Measurements from ENCODE around the gene CCDC149. TPM values are rescaled to one million over a fixed set of nuclear protein-coding genes. Genes with fewer than 3 reads are reported as not detected.

Gene CCDC149
- total and polyA plus RNA-seq, 2 of the 4 experiments (the other 2 are of a cell fraction), result 6.7 to 7.0 TPM

DNA sequence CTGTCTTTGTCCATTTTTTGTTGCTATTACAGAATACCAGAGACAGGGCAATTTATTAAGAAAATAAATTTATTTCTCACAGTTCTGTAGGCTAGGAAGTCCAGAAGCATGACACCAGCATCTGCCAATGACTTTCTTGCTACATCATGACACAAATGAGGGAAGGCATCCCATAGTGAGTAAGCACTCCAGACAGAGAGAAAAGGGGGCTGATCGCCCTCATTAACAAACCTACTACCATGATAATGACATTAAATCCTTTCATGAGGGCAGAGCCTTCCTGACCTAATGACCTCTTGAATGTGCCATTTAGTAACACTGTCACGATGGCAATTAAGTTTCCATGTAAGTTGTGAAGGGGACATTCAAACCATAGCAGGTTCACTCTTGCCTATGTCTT, 20.1 kb downstream of the CCDC149 start:
- TF ChIP-seq MAFK (IDR thresholded peaks at IDR 0.05; ENCODE audit: low read depth, low read length), result no peak
- no peak for TF ChIP-seq NFE2L2 (IDR thresholded peaks at IDR 0.05; ENCODE audit: low read depth, low read length)
- no peak for TF ChIP-seq RFX5 (IDR thresholded peaks at IDR 0.05; ENCODE audit: low read depth, low read length)
- no peak for TF ChIP-seq MAZ (IDR thresholded peaks at IDR 0.05; ENCODE audit: borderline replicate concordance, low read depth, low read length)
- no peak for TF ChIP-seq SMC3 (IDR thresholded peaks at IDR 0.05; ENCODE audit: low read depth, low read length)
- no peak for TF ChIP-seq CHD1 (IDR thresholded peaks at IDR 0.05; ENCODE audit: low read depth, low read length)
- TF ChIP-seq, protein P1, sequence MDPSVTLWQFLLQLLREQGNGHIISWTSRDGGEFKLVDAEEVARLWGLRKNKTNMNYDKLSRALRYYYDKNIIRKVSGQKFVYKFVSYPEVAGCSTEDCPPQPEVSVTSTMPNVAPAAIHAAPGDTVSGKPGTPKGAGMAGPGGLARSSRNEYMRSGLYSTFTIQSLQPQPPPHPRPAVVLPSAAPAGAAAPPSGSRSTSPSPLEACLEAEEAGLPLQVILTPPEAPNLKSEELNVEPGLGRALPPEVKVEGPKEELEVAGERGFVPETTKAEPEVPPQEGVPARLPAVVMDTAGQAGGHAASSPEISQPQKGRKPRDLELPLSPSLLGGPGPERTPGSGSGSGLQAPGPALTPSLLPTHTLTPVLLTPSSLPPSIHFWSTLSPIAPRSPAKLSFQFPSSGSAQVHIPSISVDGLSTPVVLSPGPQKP (IDR thresholded peaks at IDR 0.05; ENCODE audit: borderline replicate concordance, low read depth, low read length), result no peak
- no peak for TF ChIP-seq RCOR1 (IDR thresholded peaks at IDR 0.05; ENCODE audit: insufficient replicate concordance, low read length)
- no peak for TF ChIP-seq MXI1 (IDR thresholded peaks at IDR 0.05; ENCODE audit: borderline replicate concordance, low read depth, low read length)
- no peak for TF ChIP-seq FOS (IDR thresholded peaks at IDR 0.05; ENCODE audit: low read depth, low read length)
- TF ChIP-seq CEBPB (IDR thresholded peaks at IDR 0.05; ENCODE audit: low read depth, low read length), result no peak
- no peak for TF ChIP-seq POLR2A (IDR thresholded peaks at IDR 0.05; ENCODE audit: low read depth, low read length)
- TF ChIP-seq, protein P2, sequence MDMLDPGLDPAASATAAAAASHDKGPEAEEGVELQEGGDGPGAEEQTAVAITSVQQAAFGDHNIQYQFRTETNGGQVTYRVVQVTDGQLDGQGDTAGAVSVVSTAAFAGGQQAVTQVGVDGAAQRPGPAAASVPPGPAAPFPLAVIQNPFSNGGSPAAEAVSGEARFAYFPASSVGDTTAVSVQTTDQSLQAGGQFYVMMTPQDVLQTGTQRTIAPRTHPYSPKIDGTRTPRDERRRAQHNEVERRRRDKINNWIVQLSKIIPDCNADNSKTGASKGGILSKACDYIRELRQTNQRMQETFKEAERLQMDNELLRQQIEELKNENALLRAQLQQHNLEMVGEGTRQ (IDR thresholded peaks at IDR 0.05; ENCODE audit: low read depth, low read length), result no peak
- TF ChIP-seq RAD21 (IDR thresholded peaks at IDR 0.05; ENCODE audit: low read length), result no peak
- intact Hi-C loops (cut with micrococcal nuclease), result no loop called here
- CTCF ChIA-PET, result no interaction called here

More for the DNA sequence above, 20.1 kb downstream of the CCDC149 start:
- peaks cover 0 to 2% of the 10 kb centered on the region in 2 experiments; a peak in 1 of 4 replicates for H3K79me1 ChIP-seq (ENCODE audit: low read depth in 1 of 2, low read length in 2 of 2)
- peaks cover 4% of the 10 kb centered on the region for H3K4me1 ChIP-seq (ENCODE audit: control insufficient read depth, insufficient read depth, low read length)
- H4K5ac ChIP-seq (ENCODE audit: low read depth, low read length), result no peak overlapping the region
- no peak overlapping the region for H2BK20ac ChIP-seq (ENCODE audit: low read depth, low read length)
- no peaks in the 10 kb centered on the region for H3K36me3 ChIP-seq (ENCODE audit: control insufficient read depth, insufficient read depth, low read length)
- no peak overlapping the region for H2BK5ac ChIP-seq (ENCODE audit: low read depth, low read length, poor library complexity, severe bottlenecking)
- WGBS, 2 experiments (ENCODE audit: extremely low coverage in 2 of 2, insufficient read length in 1 of 2), result no CpG with 5 or more reads among the region's 2 CpGs
- no peak overlapping the region for H3K4ac ChIP-seq (ENCODE audit: low read depth, low read length)
- H3K56ac ChIP-seq (ENCODE audit: extremely low read depth, insufficient read depth, low read length), result no peak overlapping the region
- no peak overlapping the region for H3K4me2 ChIP-seq (ENCODE audit: low read depth, low read length)
- no peak overlapping the region for H3K9ac ChIP-seq (ENCODE audit: low read depth, low read length)
- H4K91ac ChIP-seq (ENCODE audit: insufficient read depth, low read depth, low read length), result no peak overlapping the region
- H3K9me3 ChIP-seq (ENCODE audit: control insufficient read depth, insufficient read depth, low read length), result no peaks in the 10 kb centered on the region
- in situ Hi-C loops (cut with MboI; ENCODE audit: low sequenced_read_pairs) (no loop called here), dilution Hi-C loops (cut with HindIII; ENCODE audit: low sequenced_read_pairs, unreplicated experiment) (no loop called here)
- H3K18ac ChIP-seq (ENCODE audit: low read depth, low read length), result no peak overlapping the region
- no peak overlapping the region for H2AK5ac ChIP-seq (ENCODE audit: low read depth, low read length)
- no peaks in the 10 kb centered on the region for H4K20me1 ChIP-seq (ENCODE audit: insufficient read depth, low read length)
- no peak for DNase-seq
- H2BK15ac ChIP-seq (ENCODE audit: low read depth, low read length), result no peak overlapping the region
- no peak overlapping the region for H3K14ac ChIP-seq (replicated peaks; ENCODE audit: low read depth, low read length)
- no peak overlapping the region for H3K4me3 ChIP-seq (ENCODE audit: insufficient read depth, low read depth, low read length)
- no peak overlapping the region for H3K27ac ChIP-seq (ENCODE audit: insufficient read depth, low read length)
- no peak overlapping the region for H4K8ac ChIP-seq (ENCODE audit: low read depth in 2 of 2, low read length in 2 of 2)
- BruUV-seq (replicated peaks), result no TSS peak
- H2BK120ac ChIP-seq (ENCODE audit: low read depth, low read length), result no peak overlapping the region
- H3K27me3 ChIP-seq (ENCODE audit: control insufficient read depth, insufficient read depth, low read length), result no peaks in the 10 kb centered on the region
- no peak overlapping the region for H3K23ac ChIP-seq (ENCODE audit: low read depth, low read length)
- H2AFZ ChIP-seq (replicated peaks; ENCODE audit: low read length, poor library complexity), result no peak overlapping the region
- H2AK9ac ChIP-seq (replicated peaks; ENCODE audit: low read depth, low read length, poor library complexity), result no peak overlapping the region
- peaks cover 6% of the 10 kb centered on the region; the same call in 1 of the 2 replicates for H3K9me1 ChIP-seq (ENCODE audit: insufficient read depth, low read length)
- POLR2A ChIA-PET (ENCODE audit: unreplicated experiment), result no interaction called here
- ATAC-seq (ENCODE audit: low read depth), result no peak

All from IMR-90 (cell line).